IPS-11a (cell line): Measurements from ENCODE around the gene SCG3.

Source experiments
- H3K4me3 ChIP-seq: one replicate; pipeline ENCODE4 v1.5.1; 2013; ENCODE audit warnings: low read depth, low read length, control low read depth

The SCG3 gene

GRCh38 chr15:51677452-51677851, 3.9 kb upstream of the SCG3 start:
- H3K4me3 ChIP-seq = no peak overlapping the region

DNA sequence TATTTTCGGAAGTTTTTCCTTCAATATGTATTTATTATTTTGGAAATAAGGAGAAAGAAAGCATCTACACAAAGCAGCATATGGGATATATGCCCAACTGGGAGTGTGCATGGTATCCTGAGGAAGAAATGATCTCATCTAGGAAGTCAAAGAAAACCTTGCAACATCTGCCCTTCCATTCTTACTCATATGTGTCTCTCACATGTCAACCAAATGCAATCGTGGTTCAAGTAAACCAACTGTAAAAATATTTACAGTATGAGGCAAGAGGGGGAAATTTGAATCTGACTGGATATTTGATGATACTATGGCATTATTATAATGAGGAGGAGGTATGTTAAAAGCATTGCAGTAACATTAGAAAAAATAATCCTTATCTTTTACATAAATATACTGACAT, 3.2 kb upstream of the SCG3 start:
- no peak overlapping the region for H3K4me3 ChIP-seq

- H3K4me3 ChIP-seq = no peak overlapping the region
Measured at GRCh38 chr15:51680321-51680720, 982 bp upstream of the SCG3 start.

DNA sequence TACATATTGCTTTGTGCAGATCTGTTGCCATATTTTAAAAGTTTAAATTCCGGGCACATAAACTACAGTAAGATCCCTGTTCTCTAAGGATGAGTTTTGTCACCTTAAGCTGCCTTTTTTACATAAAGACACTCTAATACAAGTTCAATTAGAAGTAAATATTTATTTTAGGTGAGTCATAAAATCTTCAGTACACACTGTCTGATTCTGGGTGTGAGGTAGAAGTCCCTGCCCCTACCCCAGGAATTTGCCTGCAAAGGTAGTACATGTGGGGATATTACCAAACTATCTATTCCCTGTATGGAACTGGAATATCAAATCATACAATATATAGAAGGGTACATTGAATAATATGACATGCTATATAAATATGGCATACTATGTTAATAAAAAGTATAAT, 6.3 kb downstream of the SCG3 start:
- H3K4me3 ChIP-seq = no peak overlapping the region

DNA sequence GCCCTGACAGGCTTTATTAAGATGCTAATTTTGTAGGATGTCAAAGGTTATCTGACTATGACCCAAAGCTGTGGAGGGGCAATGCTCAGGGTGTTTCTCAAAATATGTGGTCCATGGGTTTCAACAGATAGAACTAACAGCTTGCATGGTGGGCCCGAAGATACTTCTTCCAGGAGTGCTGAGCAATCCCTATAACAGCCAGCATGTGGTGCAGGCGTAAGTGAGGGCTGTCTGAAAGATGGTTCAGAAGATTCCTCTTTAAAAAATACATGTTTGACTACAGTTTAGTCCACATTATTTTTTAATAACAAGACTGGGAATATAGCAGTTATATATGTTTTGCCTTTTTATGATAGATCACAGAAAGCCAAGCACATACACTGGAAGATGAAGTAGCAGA, 7.6 kb downstream of the SCG3 start:
- no peak overlapping the region for H3K4me3 ChIP-seq

GRCh38 chr15:51692154-51692553, 10.9 kb downstream of the SCG3 start:
- H3K4me3 ChIP-seq = no peak overlapping the region

- H3K4me3 ChIP-seq = no peak overlapping the region
Measured at GRCh38 chr15:51696566-51696965, 15.3 kb downstream of the SCG3 start.

GRCh38 chr15:51697163-51697562, 15.9 kb downstream of the SCG3 start:
- H3K4me3 ChIP-seq = no peak overlapping the region

GRCh38 chr15:51699373-51699772, 18.1 kb downstream of the SCG3 start:
- H3K4me3 ChIP-seq = no peak overlapping the region

GRCh38 chr15:51702710-51703109, 21.4 kb downstream of the SCG3 start:
- H3K4me3 ChIP-seq = no peak overlapping the region

GRCh38 chr15:51706291-51706690, 25.0 kb downstream of the SCG3 start:
- no peak overlapping the region for H3K4me3 ChIP-seq

GRCh38 chr15:51706926-51707608, 25.8 kb downstream of the SCG3 start:
- no peak overlapping the region for H3K4me3 ChIP-seq

- no peak overlapping the region for H3K4me3 ChIP-seq
Measured at GRCh38 chr15:51708013-51708412, 26.7 kb downstream of the SCG3 start.

DNA sequence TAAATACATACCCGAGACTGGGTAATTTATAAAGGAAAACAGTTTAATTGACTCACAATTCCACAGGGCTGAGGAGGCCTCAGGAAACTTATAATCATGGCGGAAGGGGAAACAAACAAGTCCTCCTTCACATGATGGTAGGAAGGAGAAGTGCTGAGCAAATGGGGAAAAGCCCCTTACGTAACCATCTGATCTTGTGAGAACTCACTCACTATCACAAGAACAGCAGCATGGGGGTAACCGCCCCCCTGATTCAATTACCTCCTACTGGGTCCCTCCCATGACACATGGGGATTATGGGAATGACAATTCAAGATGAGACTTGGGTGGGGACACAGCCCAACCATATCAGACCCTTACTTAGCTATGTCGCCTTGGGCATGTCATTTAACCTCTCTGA, 27.7 kb downstream of the SCG3 start:
- no peak overlapping the region for H3K4me3 ChIP-seq

GRCh38 chr15:51714162-51714561, 32.9 kb downstream of the SCG3 start:
- H3K4me3 ChIP-seq = no peak overlapping the region

DNA sequence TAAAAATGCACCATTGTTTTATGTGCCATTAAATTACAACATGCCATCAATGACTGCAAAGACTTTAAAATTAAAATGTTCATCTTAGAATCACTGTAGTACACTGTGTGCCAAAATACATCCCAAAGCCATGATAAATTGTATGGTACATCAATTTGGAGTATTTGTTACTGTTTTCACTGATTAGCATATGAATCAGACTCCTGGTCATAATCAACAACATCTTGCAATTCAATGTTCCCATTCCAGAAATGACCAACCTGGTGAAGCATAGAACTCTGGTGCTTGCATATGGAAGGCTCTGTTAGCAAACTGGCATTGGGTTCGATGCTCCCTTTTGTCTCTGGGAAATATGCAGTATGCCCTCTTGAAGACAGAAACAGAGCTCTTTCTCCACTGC, 33.6 kb downstream of the SCG3 start:
- no peak overlapping the region for H3K4me3 ChIP-seq

- H3K4me3 ChIP-seq = no peak overlapping the region
Measured at GRCh38 chr15:51718219-51718618, 36.9 kb downstream of the SCG3 start.

DNA sequence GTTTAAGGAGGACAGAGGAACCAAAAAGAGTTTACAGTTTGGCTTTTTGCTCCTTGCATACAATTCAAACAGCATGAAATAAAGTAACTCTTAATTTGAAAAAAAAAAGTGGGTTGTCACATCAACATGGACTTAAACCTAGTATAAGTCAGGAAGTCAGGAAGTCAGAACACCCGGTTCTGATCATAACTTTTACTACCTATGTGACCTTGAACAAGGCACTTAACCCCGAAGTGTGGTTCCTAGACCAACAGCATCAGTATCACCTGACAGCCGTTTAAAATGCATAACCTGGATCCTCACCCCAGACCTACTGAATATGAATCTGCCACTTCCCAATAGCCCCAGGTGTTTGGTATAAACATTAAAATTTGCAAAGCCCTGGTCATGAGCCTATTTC, 37.4 kb downstream of the SCG3 start:
- H3K4me3 ChIP-seq = no peak overlapping the region

GRCh38 chr15:51720201-51720995, 39.1 kb downstream of the SCG3 start:
- H3K4me3 ChIP-seq = no peak overlapping the region

DNA sequence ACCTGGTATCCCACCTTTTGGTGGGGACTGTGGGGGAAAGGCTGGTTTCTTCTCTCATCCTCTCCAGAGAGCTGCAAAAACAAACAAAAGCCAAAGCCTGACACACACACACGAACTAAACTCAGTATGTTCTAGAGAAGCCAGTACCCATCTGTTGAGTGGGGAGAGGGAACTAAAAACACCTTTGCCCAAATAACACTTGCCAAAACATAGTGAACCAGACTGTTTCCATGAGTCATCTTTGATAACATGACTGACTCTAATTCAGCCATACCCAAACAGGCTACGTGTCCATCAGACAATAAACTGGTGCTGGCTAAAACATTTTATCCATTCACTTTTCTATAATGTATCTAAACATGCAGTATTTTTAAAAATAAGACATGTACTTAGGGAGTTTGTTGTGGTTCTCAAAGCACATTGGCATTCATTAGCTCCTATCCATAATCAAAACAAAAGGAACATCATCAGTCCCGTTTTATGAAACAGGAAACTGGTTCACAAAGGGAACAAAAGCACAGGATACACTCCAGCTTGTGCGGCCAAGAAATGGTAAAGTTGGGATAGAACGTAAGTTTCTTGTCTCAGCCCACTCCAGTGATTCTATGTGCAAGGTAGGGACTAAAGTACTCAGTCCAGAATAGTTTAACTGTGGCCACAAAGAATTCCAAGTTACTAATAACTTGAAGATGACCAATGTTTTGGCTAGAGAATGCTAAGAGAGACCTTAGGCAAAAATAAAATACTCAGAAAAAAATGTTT, 40.1 kb downstream of the SCG3 start:
- no peak overlapping the region for H3K4me3 ChIP-seq

GRCh38 chr15:51724199-51724598, 42.9 kb downstream of the SCG3 start:
- H3K4me3 ChIP-seq = no peak overlapping the region

DNA sequence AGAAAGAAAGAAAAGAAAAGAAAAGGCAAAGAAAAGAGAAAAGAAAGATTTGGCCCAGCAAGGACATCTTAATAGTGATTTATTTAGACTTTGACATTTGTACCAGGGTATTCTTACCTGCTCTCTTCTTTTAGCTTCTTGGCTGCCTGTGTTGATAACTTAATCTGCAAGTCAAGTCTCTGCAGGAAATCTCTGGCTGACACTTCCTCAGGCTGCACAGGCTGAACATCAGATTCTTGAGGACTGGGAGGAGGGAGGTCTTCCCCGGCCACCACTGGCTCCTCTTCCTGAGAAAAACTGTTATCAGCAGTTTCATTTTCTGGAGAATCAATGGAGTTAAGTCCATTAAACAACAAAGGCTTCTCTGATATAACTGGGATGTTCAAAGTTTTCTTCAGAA, 43.4 kb downstream of the SCG3 start:
- H3K4me3 ChIP-seq = no peak overlapping the region
